Left renal cortex interstitium (tissue), 4 donors: Measurements from ENCODE around the gene OGFOD1. TPM values are rescaled to one million over a fixed set of nuclear protein-coding genes. Genes with fewer than 3 reads are reported as not detected.

Source experiments
- DNase-seq, 4 donors: peaks; one replicate each; pipeline ENCODE4 v3.0.0-alpha.2; 2013; ENCODE audit warnings: low read depth in 4 of 4, low spot score in 2 of 4, missing footprints in 1 of 4
- polyA plus RNA-seq, 4 donors: library from polyadenylated mRNA; unstranded; fragments of 120-200 nt; gene quantifications; one replicate each; pipeline ENCODE4 v1.2.1, GENCODE V29; 2013; ENCODE audit not compliant: insufficient read length in 4 of 4

The OGFOD1 gene
- polyA plus RNA-seq, 4 donors, result 35.3 to 41.1 (median 36.6) TPM

- DNase-seq, result peak; percentile 59 to 84 (median 69)
Observed at GRCh38 chr16:56519459-56520250, 68.3 kb downstream of the OGFOD1 start, which contains the start of gene BBS2. Gene BBS2 (minus strand): TSS chr16:56520024. CDS start chr16:56519862, 162 bp downstream.

GRCh38 chr16:56520251-56520577 is 68.9 kb downstream of the OGFOD1 start:
- DNase-seq, result no peak

GRCh38 chr16:56525236-56525635 is 73.9 kb downstream of the OGFOD1 start:
- no peak for DNase-seq

Other genes starting within 250 kb of the OGFOD1 start
- 100 to 1,000 TPM; 132 to 144 (median 133) TPM for gene AMFR, start 26.0 kb upstream of the OGFOD1 start, polyA plus RNA-seq
- 100 to 1,000 TPM; 109 to 139 (median 128) TPM for gene NUDT21, start 222 bp upstream of the OGFOD1 start, polyA plus RNA-seq
- gene BBS2, start 68.5 kb downstream of the OGFOD1 start, polyA plus RNA-seq, result 100 to 1,000 TPM in 1 of 4 donors, 10 to 100 TPM in 3; 77.3 to 110 (median 96.0) TPM
- not detected for gene MT4, start 113.5 kb downstream of the OGFOD1 start, polyA plus RNA-seq
- 1 to 10 TPM; 1.5 to 2.4 (median 1.6) TPM for gene MT3, start 138.0 kb downstream of the OGFOD1 start, polyA plus RNA-seq
- gene MT2A, start 157.0 kb downstream of the OGFOD1 start, polyA plus RNA-seq, result 10 to 100 TPM; 26.1 to 41.7 (median 31.1) TPM
- 10 to 100 TPM; 19.4 to 50.0 (median 38.3) TPM for gene MT1E, start 174.2 kb downstream of the OGFOD1 start, polyA plus RNA-seq
- gene MT1M, start 181.1 kb downstream of the OGFOD1 start, polyA plus RNA-seq, result under 1 TPM in 2 of 4 donors, not detected in 2; 0.41 to 0.96 TPM
- under 1 TPM in 1 of 4 donors, not detected in 3; 0.32 TPM for gene MT1A, start 187.1 kb downstream of the OGFOD1 start, polyA plus RNA-seq
- 1 to 10 TPM in 1 of 4 donors, not detected in 3; 1.3 TPM for gene MT1B, start 200.3 kb downstream of the OGFOD1 start, polyA plus RNA-seq
- 10 to 100 TPM; 43.8 to 84.1 (median 71.3) TPM for gene MT1F, start 206.4 kb downstream of the OGFOD1 start, polyA plus RNA-seq
- gene MT1G, start 216.5 kb downstream of the OGFOD1 start, polyA plus RNA-seq, result 100 to 1,000 TPM in 2 of 4 donors, 10 to 100 TPM in 2; 13.2 to 180 (median 98.1) TPM
- gene MT1H, start 218.3 kb downstream of the OGFOD1 start, polyA plus RNA-seq, result 10 to 100 TPM in 3 of 4 donors, 1 to 10 TPM in 1; 4.1 to 58.4 (median 25.7) TPM
- gene MT1X, start 230.9 kb downstream of the OGFOD1 start, polyA plus RNA-seq, result 10 to 100 TPM; 19.3 to 46.9 (median 35.9) TPM